ENCODE data around the gene ALX4.

DNA sequence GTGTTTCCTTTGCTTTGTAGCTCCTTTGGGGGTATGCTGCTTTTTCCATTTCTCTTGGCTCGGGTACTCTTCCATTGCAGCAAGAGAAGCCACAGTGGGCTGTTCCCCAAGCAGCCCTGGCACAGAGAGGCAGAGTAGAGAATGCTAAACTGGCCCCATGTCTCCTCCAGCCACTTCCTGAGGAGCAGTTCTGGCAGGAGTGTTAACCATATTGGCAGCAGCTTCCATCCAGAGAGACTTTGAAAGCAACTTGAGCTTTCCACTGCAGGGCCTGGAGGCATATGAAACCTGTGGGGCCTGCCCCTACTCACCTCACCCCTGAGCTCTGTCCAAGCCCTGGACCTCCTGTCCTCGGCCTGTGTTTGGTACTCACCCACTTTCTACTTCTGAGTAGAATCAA, 61.8 kb downstream of the ALX4 start:
- TF ChIP-seq POLR2A (IDR thresholded peaks at IDR 0.05) (no peak), CTCF (IDR thresholded peaks at IDR 0.05) (no peak), POLR2AphosphoS5 (IDR thresholded peaks at IDR 0.05; ENCODE audit: insufficient read depth in 1 of 2, low read depth in 1 of 2) (no peak)
